Thoracic aorta (tissue), 2 donors: Measurements from ENCODE around the gene SCUBE2. TPM values are rescaled to one million over a fixed set of nuclear protein-coding genes. Genes with fewer than 3 reads are reported as not detected.

ENCODE experiments used
- ATAC-seq: fragments of 150-250 bp; one replicate; pipeline ENCODE4 v1.8.0; 2017; ENCODE audit warnings: low read depth; ENCODE audit not compliant: insufficient number of reproducible peaks, low FRiP score
- DNase-seq: peaks from one replicate; pipeline ENCODE4 v3.0.0-alpha.2; 2020; ENCODE audit warnings: low spot score
- H3K27ac ChIP-seq, 2 donors: fragments of 200-600 bp; sonication (generic); 1 replicate in 1 of 2; 2 replicates in 1 of 2; pipeline ENCODE4 v1.5.1; 2016; ENCODE audit warnings: mild to moderate bottlenecking in 2 of 2, moderate library complexity in 2 of 2
- H3K27me3 ChIP-seq: fragments of 200-600 bp; sonication (generic); replicated peaks from 2 replicates; pipeline ENCODE4 v1.6.0; 2016; ENCODE audit warnings: mild to moderate bottlenecking; ENCODE audit not compliant: insufficient read depth
- H3K36me3 ChIP-seq: fragments of 200-600 bp; sonication (generic); one replicate; pipeline ENCODE4 v1.5.1; 2016
- H3K4me1 ChIP-seq, 2 donors: fragments of 200-600 bp; sonication (generic); 1 replicate in 1 of 2; 2 replicates in 1 of 2; pipeline versions ENCODE4 v1.5.1 to v1.6.0; 2016; ENCODE audit warnings: low read depth in 2 of 2, mild to moderate bottlenecking in 1 of 2; ENCODE audit not compliant: control insufficient read depth in 1 of 2
- H3K4me3 ChIP-seq: fragments of 200-600 bp; sonication (generic); 2 replicates; pipeline ENCODE4 v1.5.1; 2016; ENCODE audit warnings: mild to moderate bottlenecking
- H3K9me3 ChIP-seq: fragments of 200-600 bp; sonication (generic); 2 replicates; pipeline ENCODE4 v1.5.1; 2016
- CTCF ChIP-seq: fragments of 200-600 bp; sonication (generic); IDR thresholded peaks from one replicate; pipeline ENCODE4 v1.5.1; 2019; ENCODE audit warnings: antibody characterized with exemption
- total RNA-seq, 2 donors: library from RNA; depleted of rRNA; stranded (reverse); fragments of >200 nt; gene quantifications; one replicate each; pipeline versions ENCODE4 v1.1.0 to v1.2.3, GENCODE V29; 2016

SCUBE2 gene
- total RNA-seq, 2 donors from 2014 or later: 1.2 to 3.9 TPM

- no peak for TF ChIP-seq CTCF
- no peak for ATAC-seq
Observed at GRCh38 chr11:9072626-9073176, 18.7 kb downstream of the SCUBE2 start.

GRCh38 chr11:9071692-9072091 lies 19.7 kb downstream of the SCUBE2 start:
- no peak overlapping the region for H3K4me3 ChIP-seq
- no peaks in the 10 kb centered on the region for H3K36me3 ChIP-seq
- H3K4me1 ChIP-seq: no peaks in the 10 kb centered on the region
- ATAC-seq (no peak), DNase-seq (no peak)
- H3K9me3 ChIP-seq: no peaks in the 10 kb centered on the region
- no peaks in the 10 kb centered on the region for H3K27me3 ChIP-seq
- H3K27ac ChIP-seq: no peak overlapping the region
- no peak for TF ChIP-seq CTCF

More at GRCh38 chr11:9072626-9073176, 18.7 kb downstream of the SCUBE2 start:
- Histone ChIP-seq H3K36me3 (no peaks in the 10 kb centered on the region), H3K4me3 (no peak overlapping the region), H3K4me1 (no peaks in the 10 kb centered on the region), H3K27me3 (no peaks in the 10 kb centered on the region), H3K9me3 (no peaks in the 10 kb centered on the region), H3K27ac (no peak overlapping the region)
- DNase-seq: no peak

- H3K4me3 ChIP-seq: no peak overlapping the region
- no peaks in the 10 kb centered on the region for H3K9me3 ChIP-seq
- H3K27me3 ChIP-seq: no peaks in the 10 kb centered on the region
- ATAC-seq (no peak), DNase-seq (no peak)
- H3K4me1 ChIP-seq: no peaks in the 10 kb centered on the region
- no peak overlapping the region for H3K27ac ChIP-seq
- no peak for TF ChIP-seq CTCF
- H3K36me3 ChIP-seq: no peaks in the 10 kb centered on the region
Observed at GRCh38 chr11:9070749-9071491, 20.5 kb downstream of the SCUBE2 start.

- no peak for TF ChIP-seq CTCF
Observed at GRCh38 chr11:9069862-9070470, 21.4 kb downstream of the SCUBE2 start.

GRCh38 chr11:9069256-9069655 lies 22.1 kb downstream of the SCUBE2 start:
- DNase-seq: no peak
- Histone ChIP-seq H3K27ac (no peak overlapping the region), H3K4me1 (no peaks in the 10 kb centered on the region), H3K9me3 (no peaks in the 10 kb centered on the region), H3K4me3 (no peak overlapping the region), H3K36me3 (no peaks in the 10 kb centered on the region), H3K27me3 (no peaks in the 10 kb centered on the region)
- no peak for ATAC-seq
- TF ChIP-seq CTCF: no peak

More at GRCh38 chr11:9069862-9070470, 21.4 kb downstream of the SCUBE2 start:
- ATAC-seq (no peak), DNase-seq (no peak)
- H3K4me3 ChIP-seq: no peak overlapping the region
- H3K9me3 ChIP-seq: no peaks in the 10 kb centered on the region
- H3K36me3 ChIP-seq: no peaks in the 10 kb centered on the region
- no peak overlapping the region for H3K27ac ChIP-seq
- H3K27me3 ChIP-seq: no peaks in the 10 kb centered on the region
- H3K4me1 ChIP-seq: no peaks in the 10 kb centered on the region
